ENCODE results near the gene KY. TPM values are rescaled to one million over a fixed set of nuclear protein-coding genes. Genes with fewer than 3 reads are reported as not detected.

The KY gene
- under 1 TPM; 0.32 to 0.44 TPM for total RNA-seq

GRCh38 chr3:134650431-134651346 is at the start of gene KY:
Gene KY (minus strand): TSS chr3:134651022. CDS start chr3:134650960, 62 bp downstream.
- no peak for TF ChIP-seq CTCF (IDR thresholded peaks at IDR 0.05)
- H3K4me3 ChIP-seq = peak within 1 kb of the TSS; percentile 25

GRCh38 chr3:134699721-134700120 is 48.9 kb upstream of the KY start:
- H3K4me1 ChIP-seq = no peaks in the 10 kb centered on the region
- DNase-seq = no peak
- intact Hi-C loops (cut with DNase I) = no loop called here
- no peaks in the 10 kb centered on the region for H3K36me3 ChIP-seq
- no peak overlapping the region for H3K9ac ChIP-seq (ENCODE audit: low read depth in 2 of 2, low read length in 2 of 2)
- TF ChIP-seq CTCF (IDR thresholded peaks at IDR 0.05) = no peak
- H3K27ac ChIP-seq = no peak overlapping the region
- H3K4me3 ChIP-seq = no peak overlapping the region
- no peaks in the 10 kb centered on the region for H3K27me3 ChIP-seq
- no peaks in the 10 kb centered on the region for H3K9me3 ChIP-seq

More at GRCh38 chr3:134650431-134651346, at the start of gene KY:
- Histone ChIP-seq H3K9me3 (no peaks in the 10 kb centered on the region), H3K36me3 (no peaks in the 10 kb centered on the region), H3K9ac (ENCODE audit: low read depth in 2 of 2, low read length in 2 of 2) (peak within 1 kb of the TSS in 1 of 2 donors; percentile 50), H3K27me3 (peaks cover 12% of the 10 kb centered on the region), H3K27ac (no peak within 1 kb of the TSS), H3K4me1 (no peaks in the 10 kb centered on the region)
- no peak for DNase-seq
- intact Hi-C loops (cut with DNase I) = no loop called here

- H3K9me3 ChIP-seq = no peaks in the 10 kb centered on the region
- no peak for DNase-seq
- H3K27me3 ChIP-seq = no peaks in the 10 kb centered on the region
- TF ChIP-seq CTCF (IDR thresholded peaks at IDR 0.05) = no peak
- intact Hi-C loops (cut with DNase I) = no loop called here
- H3K36me3 ChIP-seq = no peaks in the 10 kb centered on the region
- no peak overlapping the region for H3K27ac ChIP-seq
- H3K9ac ChIP-seq (ENCODE audit: low read depth in 2 of 2, low read length in 2 of 2) = no peak overlapping the region
- no peaks in the 10 kb centered on the region for H3K4me1 ChIP-seq
- H3K4me3 ChIP-seq = no peak overlapping the region
Measured at GRCh38 chr3:134699141-134699711, 48.4 kb upstream of the KY start.

- Histone ChIP-seq H3K9ac (ENCODE audit: low read depth in 2 of 2, low read length in 2 of 2) (no peak overlapping the region), H3K27me3 (no peaks in the 10 kb centered on the region), H3K36me3 (no peaks in the 10 kb centered on the region), H3K27ac (no peak overlapping the region), H3K9me3 (no peaks in the 10 kb centered on the region), H3K4me1 (no peaks in the 10 kb centered on the region), H3K4me3 (no peak overlapping the region)
- intact Hi-C loops (cut with DNase I) = no loop called here
- no peak for DNase-seq
- TF ChIP-seq CTCF (IDR thresholded peaks at IDR 0.05) = no peak
Measured at GRCh38 chr3:134697830-134698689, 47.2 kb upstream of the KY start.

GRCh38 chr3:134696155-134696554 is 45.3 kb upstream of the KY start:
- no peak for DNase-seq
- Histone ChIP-seq H3K4me1 (no peaks in the 10 kb centered on the region), H3K27ac (no peak overlapping the region), H3K27me3 (no peaks in the 10 kb centered on the region), H3K9me3 (no peaks in the 10 kb centered on the region), H3K36me3 (no peaks in the 10 kb centered on the region), H3K9ac (ENCODE audit: low read depth in 2 of 2, low read length in 2 of 2) (no peak overlapping the region), H3K4me3 (no peak overlapping the region)
- intact Hi-C loops (cut with DNase I) = no loop called here
- TF ChIP-seq CTCF (IDR thresholded peaks at IDR 0.05) = no peak
